OCI-M2 (cell line): ENCODE data around the gene SLN.

Source experiments
- DNase-seq: peaks from one replicate; lab custom pipeline; 2025; ENCODE audit not compliant: unreplicated experiment; lab: John Stamatoyannopoulos, UW

Gene SLN

DNA sequence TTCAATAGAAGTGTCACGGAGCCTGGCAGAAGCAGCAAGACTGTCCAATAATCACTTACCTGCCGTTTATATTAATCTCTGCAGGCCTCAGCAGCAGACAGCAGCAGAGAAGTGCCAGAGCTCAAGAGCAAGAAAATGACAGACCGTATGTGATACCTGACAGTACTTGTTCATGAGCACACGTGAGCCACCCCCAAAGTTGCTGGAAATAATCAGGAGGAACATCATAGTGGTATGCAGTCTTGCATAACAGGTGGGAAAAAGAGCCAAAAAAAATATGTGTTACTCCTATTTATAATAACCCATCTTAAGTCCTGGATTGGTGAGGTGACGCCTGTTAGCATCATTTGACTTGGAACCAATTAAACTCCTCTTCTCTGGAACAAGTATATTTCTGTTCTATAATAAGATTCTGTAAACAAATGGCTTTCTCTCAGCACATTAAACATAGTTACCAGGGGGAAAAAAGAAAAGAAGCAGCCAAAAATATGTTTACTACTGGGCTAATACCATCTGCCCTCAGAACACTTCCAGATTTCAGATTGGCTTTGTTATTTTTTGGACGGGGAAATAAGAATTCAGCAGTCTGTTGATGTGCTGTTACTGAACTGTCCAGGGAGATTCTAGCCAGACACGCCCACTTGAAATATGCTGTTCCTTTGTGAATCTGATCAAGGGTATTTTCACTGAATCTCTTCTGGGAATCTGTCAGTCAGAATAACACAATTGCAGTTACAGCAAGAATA lies 7.9 kb upstream of the SLN start:
- no peak for DNase-seq

DNA sequence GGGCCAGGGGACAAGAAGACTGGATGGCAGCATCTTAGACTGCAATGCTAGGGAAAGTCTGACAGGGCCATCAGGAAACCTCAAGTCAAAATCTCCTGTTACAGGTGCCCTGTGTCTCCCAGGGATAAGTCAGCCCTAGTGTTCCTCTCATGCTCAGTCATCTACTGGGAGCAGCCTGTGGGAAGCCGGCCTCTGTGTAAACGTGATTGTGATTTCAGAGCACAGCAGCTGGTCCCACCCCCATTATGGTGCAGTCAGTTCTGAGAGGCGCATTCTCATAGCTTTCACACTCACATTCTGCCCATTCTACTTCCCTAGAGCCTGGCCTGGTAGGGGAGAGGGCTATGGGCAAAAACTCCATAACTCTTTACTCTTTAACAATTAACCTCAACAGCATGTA lies 7.2 kb upstream of the SLN start:
- no peak for DNase-seq

DNA sequence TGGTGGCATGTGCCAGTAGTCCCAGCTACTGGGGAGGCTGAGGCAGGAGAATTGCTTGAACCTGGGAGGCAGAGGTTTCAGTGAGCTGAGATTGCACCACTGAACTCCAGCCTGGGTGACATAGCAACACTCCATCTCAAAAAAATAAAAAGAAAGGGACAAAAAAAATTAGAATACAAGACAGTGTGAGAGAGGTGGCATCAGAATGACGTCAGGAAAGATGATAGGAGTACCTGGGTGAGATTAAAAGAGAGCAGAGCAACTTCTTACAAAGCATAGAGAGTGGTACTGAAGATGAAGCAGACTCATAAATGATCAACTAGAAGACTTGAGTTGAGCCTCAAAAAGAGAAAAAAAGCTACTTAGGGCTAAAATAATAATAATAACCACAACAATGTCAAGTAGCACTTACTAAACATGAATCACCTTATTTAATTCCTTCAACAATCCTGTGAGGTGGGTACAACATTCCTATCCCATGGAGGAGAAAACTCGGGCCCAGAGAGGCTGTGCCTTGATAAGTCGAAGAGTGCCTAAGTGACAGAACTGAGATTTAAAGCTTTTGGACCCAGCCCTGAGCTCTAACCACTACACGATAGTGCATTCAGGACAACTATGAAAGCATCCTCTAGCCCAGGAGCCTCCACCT lies 5.2 kb upstream of the SLN start:
- DNase-seq = no peak

DNA sequence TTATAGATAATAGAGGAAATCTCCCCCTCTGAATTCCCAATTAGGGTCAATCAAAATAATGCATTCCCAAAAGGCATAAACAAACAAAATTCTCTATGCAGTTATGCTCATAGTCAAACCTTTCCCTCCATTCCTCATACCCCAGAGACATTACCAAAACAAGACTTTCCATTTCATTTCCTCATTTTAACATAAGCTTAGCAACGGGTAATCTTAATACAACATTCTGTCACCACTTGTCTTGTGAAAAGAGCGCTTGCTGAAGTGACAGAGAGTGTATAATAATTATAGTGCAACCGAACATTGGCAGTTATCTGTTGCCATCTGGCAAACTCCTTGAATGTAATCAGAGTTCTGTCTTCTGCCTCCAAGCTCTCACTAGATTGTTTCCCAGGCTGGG lies 1.2 kb upstream of the SLN start:
- DNase-seq = no peak

DNA sequence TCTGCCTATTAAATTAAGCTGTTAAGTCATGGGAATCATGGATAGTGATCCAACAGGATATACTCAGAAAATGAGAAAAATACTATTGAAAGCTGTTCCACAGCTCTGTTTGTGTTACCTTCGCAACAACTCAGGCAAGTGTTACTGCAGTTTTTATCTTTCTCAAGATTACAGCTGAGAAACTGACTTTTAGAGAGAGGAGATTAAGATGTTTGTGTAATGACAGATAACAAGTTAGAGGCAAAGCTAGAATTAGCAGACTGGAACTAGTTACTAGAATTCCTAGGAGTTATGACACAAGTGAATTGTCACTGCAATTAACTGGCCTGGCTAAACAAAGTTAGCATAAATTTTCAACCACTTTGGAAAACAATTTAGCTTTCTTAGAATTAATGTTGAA lies 1.6 kb downstream of the SLN start:
- no peak for DNase-seq

DNA sequence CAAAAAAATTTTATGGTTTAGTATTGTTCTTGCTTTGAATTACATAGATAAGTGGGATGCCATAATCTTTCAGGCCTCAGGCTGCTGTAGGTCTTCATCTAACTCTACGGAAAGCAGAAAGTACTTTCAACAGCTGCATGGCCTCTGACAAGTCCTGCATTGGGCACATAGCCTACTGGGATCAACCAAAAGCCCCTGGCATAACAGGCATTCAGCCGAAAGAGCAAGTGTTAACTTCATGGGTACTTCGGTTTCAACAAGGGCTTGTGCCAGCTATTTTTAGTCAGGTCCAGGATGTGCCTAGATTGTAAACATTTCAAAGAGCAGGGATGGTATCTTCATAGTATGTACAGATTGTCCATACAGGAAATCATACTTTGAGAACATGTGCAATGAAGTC lies 3.1 kb downstream of the SLN start:
- DNase-seq = no peak

DNA sequence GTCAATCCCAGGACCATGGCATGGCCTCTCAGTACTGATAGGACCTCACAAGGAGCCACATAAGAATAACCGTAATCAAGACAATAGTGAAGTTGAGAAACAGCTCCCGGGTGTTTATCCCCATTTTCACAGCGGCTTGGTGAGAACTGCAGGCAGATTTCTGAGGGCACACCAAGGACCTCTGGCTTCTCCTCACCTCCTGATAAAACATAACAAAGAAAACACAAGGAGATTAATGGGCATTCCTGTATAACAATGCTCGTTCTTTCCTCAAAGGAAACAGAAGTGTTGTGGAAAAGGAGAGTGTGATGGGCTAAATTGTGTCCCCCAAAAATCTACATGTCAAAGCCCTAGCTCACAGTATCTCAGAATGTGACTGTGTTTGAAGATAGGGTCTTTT lies 4.0 kb downstream of the SLN start:
- no peak for DNase-seq

DNA sequence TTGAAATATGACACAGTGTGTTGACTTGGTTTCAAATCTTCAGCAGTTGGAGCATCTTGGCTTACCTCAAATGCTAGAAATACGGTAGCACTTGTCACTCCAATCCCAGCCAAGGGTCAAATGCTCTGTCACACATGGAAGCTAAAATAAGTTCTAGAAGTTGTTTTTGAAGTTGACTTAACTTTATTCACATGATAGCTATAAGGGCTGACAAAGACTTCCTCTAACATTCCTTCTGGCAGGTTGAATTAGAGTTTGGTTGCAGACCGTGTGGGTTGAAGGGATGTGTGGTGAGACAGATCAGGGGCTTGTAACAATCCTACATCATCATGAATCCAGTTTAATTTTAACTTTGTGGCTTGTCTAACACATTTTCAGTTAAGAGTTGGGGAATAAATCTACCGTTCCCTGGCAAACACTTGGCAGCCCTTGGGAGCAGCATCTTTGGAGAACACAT lies 4.6 kb downstream of the SLN start:
- DNase-seq = no peak

DNA sequence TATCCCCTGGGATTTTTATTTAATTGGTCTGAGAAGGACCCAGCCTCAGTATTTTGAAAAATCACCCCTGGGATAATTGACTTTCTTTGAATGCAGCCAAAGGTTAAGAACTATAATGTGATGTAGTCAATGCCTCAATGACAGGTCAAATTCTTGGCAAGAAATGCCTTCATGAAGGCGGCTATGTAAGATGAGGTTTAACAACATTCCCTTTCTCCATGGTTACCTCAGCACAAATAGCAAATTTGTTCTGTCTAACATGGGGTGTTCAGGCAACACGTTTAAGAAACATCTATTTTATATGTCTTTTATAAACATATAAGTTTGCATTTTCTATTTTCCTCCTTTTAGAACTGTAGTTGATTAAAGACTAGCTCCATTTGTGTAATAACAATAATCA lies 5.3 kb downstream of the SLN start:
- no peak for DNase-seq

DNA sequence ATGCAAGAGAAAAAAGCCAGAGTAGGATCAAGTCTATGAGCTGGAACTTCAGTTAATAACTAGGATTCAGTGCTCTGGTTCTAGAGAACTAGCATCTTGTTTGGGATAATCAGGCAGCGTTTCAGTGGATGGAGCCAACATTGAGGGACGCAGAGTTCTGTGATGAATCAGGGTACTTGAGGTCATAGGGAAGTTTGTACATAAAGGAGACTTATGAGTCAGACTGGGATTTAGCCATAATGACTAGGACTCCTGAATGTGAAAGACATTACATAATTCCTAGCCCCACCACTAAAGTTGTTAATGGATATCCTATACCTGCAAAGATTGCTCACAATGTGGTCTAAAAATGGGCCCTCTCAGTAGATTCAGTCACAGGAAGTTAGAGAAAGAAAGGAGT lies 6.8 kb downstream of the SLN start:
- DNase-seq = no peak

DNA sequence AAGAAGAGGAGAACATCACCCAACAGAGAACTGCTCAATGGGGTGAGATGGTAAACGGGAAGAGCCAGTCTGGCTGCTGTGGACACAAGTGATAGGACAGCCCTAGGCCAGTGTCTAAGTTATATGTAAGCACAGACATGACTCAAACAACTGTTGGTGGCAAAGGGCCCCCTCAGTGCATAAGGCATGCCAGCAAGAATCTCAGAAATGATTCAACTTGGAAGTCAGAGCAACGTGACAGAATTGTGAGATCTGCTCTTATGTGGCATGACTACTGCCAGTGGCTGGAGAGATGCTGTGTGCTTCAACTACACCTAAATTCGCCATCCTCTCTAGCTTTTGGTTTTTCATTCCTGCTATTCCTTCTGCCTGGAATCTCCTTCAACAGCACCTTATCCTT lies 7.4 kb downstream of the SLN start:
- DNase-seq = no peak

DNA sequence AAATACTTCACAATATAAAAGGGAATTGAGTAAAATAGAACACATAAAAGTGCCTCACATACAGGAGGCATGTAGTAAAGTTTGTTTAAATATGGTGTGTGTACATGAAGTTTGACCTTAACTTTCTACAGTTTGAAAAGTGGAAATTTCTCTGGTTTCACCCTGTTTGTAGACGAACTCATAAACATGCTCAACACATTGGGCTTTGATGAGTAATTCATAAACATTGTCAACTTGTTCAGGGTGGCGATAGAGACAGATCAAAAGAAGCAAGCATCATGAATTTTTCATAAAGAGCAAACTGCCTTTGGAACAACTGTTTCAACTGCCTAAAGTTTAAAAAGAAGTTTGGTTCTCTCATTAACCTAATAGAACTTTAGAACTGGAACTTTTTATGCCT lies 9.1 kb downstream of the SLN start:
- no peak for DNase-seq

DNA sequence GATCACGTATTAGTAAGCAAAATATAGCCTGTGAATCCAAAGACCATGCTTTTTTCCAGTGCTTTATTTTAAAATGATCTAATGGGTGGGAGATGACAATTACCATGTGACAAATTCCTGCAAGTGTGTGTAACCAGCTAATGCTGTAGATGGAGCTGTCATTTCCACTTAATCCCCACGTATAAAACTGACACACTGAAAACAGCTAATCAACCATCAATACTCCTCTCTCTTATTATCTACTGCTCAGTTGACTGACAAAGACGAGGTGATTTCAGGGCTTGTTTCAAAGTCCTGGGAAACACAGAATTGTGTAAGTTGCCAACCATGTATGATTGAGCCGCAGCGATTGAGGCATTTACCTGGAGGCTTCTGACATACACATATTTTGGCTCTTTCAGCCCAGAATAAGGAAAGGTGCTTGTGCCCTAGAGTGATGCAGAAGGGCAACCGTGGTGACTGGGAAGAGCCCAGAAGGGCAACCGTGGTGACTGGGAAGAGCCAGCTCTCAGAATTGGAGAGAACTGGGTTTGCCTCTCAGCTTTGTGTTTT lies 9.7 kb downstream of the SLN start:
- DNase-seq = no peak

DNA sequence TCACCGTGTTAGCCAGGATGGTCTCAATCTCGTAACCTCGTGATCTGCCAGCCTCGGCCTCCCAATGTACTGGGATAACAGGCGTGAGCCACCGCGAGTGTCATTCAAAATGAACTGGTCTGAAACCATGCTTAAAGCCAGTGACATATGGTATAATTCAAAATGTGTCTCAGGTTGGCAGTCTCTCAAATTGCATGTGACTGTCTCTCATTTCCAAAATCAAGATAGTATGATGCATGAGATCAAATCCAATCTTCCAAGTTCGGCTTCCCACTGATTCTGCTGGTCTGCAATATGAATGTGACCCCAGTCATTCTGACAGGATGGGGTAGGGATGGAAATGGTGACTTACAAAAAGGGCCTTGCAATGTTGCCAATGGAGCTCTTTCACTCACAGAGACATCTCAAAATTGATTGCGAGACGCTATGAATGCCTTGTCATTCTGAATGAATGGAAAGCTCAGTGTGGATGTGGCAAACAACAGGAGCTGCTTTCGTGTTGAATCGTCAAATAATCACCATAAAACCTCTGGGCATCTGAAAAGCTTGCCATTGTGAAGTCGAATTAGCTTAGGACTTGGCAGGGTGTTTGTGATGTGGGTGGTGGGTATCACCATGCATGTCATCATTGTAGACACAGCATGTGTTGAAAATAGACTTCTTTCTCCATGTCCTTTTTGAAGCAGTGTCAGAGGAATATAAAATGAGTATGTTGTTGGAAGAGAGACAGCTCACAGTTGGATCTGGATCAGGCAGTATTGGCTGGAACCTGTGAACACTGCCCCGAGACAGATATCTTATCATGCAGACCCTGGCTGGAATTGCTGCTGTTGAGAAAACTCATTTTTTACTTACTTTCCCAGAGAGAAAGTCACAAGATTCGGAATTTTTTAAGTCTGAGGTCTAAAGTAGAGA lies 12.2 kb downstream of the SLN start:
- DNase-seq = no peak

DNA sequence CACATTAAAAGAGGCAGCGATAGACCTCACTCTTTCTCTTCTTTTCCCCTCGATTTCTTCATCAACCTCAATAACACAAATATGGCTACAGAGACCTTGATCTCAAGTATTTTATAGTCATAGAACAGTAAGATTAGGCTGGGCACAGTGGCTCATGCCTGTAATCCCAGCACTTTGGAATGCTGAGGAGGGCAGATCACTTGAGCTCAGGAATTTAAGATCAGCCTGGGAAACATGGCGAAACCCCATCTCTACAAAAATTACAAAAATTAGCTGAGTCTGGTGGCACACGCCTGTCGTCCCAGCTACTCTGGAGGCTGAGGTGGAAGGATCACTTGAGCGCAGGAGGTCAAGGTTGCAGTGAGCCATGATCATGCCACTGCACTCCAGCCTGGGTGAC lies 14.6 kb downstream of the SLN start:
- no peak for DNase-seq

DNA sequence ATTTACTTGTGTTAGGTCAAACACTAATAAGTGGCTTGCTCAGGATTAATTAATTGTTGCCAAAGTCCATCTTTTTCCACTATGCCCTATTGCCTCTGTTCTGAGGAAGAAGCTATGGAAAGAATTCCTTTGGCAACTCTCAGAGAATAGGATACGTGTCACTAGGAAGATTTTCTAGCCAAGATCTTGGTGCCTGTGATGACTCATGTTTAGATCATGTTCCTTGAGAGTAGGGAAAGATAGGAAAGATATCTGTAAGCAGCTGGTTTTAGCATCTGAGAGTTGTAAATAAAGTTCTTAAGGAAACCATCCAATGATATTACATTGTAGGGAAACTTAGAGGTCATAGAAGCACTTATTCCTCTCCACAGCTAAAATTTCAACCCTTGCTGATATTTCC lies 15.7 kb downstream of the SLN start:
- no peak for DNase-seq

DNA sequence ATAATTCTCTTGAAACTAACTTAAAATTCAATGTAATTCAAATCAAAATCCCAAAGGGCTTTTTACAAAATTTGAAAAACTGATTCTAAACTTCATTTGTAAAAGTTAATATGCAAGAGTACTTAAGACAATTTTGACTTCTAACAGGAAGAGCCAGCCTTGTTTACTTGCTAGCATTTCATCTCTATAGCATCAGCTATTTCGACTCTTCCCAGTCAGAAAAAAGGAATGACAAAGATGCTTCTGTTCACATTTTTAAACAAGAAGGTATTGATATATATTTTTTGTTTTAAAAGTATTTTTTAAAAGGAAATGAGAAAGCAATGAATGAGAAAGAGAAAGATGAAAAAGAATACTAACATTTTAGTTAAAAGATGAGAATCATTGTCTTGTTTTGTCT lies 16.4 kb downstream of the SLN start:
- no peak for DNase-seq

DNA sequence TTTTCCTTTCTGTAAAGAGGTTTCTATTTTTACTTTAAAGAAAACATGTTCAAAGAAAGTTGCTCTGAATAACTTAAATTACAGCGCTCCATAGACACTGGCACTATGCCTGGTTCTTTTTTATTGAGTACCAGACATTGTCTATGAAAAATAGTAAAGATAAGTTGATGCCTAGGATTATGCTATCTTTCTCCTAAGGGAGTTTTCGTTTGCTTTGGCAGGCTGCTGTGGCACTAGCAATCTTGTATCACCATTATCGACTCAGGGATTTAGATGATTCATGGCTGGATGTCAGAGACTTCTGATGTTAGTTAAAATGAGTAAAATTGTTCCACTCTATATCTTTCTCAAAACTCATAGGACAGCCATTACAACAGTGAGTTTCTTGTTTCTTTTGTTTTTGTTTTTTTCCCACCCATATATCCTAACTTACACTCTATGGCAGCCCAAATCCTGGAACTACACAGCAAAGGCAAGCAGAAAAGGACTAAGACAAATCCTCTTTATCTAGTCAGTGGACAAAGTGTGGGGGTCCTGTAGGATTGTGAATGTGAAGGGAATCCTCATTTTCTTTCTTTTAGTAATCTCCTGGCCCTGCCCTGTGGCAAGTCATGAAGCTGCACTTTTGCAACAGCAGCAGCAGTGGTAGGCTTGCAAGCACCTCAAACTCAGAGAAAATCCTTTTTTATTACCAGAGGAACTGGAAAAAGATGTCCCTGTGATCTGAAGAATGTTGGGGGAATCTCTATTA lies 20.7 kb downstream of the SLN start:
- no peak for DNase-seq

DNA sequence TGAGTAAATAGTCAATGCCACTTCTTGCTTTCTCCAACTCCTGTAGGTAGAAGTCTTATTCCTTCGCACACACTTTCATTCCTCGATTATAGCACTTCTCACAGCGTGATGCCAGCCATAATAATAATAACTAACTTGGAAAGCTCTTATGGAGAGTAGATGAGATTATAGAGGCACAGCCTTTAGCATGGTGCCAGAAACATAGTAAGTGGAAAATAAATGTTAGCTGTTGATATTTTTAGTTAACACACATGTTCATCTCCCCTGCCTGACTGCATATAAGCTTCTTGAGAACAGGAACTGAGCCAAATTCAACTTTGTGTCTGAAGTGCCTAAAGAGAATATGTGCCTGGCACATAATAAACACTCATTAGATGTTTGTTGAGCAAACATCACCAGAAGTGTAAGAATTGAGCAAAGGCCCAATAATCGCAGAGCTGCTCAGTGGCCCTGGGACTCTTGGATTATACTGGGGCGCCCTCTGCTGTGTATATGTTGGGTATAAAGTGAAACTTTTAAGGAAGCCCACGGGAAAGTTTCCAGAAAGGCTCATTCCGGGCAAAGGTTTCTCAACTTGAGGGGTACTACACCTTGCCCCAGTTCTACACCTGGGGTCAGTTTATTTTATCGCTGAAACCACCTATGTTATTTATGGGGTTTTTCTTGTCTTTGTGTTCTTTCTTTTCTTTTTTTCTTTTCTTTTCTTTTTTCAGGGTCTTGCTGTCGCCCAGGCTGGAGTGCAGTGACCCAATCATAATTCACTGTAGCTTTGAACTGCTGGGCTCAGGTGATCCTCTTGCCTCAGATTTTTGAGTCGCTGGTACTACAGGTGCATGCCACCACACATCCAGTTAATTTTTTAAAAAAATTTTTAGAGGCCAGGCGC lies 22.3 kb downstream of the SLN start:
- no peak for DNase-seq

DNA sequence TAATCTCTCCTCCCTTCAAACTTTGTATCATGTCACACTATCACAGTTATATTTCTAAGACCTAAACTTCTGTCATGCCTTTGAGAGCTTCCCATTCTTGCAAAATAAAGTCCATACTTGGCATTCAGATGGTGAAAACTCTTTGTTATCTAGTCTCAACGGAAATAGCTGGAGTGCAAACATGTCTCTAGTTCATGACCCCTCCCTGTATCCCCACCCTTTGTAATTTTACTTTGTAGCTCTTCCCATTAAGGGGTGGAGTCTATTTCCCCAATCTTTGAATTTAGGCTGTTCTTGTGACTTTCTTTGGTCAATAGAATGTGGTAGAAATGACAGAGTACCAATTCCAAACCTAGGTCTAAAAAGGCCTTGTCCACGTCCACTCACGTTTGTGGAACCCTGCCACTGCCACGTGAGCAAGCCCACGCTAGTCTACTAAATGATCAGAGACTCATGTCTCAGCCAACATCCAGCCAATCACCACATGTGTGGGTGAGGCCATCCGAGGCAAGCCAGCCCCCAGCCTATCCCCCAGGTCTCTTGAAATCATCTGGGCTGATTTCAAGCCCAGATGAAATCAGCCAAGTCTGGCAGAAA lies 23.4 kb downstream of the SLN start:
- DNase-seq = no peak
